Esophagus muscularis mucosa (tissue), 4 donors: ENCODE measurements around the gene ABHD17C. TPM values are rescaled to one million over a fixed set of nuclear protein-coding genes. Genes with fewer than 3 reads are reported as not detected.
A peak's percentile ranks its signal among the peaks of the same experiment; 100 is the strongest.

ENCODE experiments used
- DNase-seq: peaks from one replicate; pipeline ENCODE4 v3.0.0-alpha.2; 2017; ENCODE audit errors: extremely low spot score
- H3K27ac ChIP-seq, 4 donors: fragments of 200-600 bp; sonication (generic); replicated peaks in 1 of 4; 1 replicate in 3 of 4; 2 replicates in 1 of 4; pipeline ENCODE4 v1.5.1; 2016 to 2019; ENCODE audit warnings: mild to moderate bottlenecking in 1 of 4
- H3K27me3 ChIP-seq, 4 donors: fragments of 200-600 bp; sonication (generic); one replicate each; pipeline versions ENCODE4 v1.5.1 to v1.6.0; 2016 to 2019
- H3K36me3 ChIP-seq, 4 donors: fragments of 200-600 bp; sonication (generic); one replicate each; pipeline ENCODE4 v1.5.1; 2016 to 2019
- H3K4me1 ChIP-seq, 4 donors: fragments of 200-600 bp; sonication (generic); one replicate each; pipeline ENCODE4 v1.5.1; 2016 to 2019
- H3K4me3 ChIP-seq, 4 donors: fragments of 200-600 bp; sonication (generic); 1 replicate in 2 of 4; 2 replicates in 2 of 4; pipeline ENCODE4 v1.5.1; 2016 to 2019; ENCODE audit warnings: mild to moderate bottlenecking in 4 of 4, moderate library complexity in 1 of 4
- H3K9me3 ChIP-seq, 4 donors: fragments of 200-600 bp; sonication (generic); 1 replicate in 3 of 4; 2 replicates in 1 of 4; pipeline ENCODE4 v1.5.1; 2016 to 2019
- CTCF ChIP-seq, 3 experiments: fragments of 200-600 bp in 2 of 3; fragments of 450-650 bp in 1 of 3; sonication (generic) in 2 of 3; IDR thresholded peaks; one replicate each; pipeline ENCODE4 v1.5.1; 2017 to 2019; ENCODE audit warnings: antibody characterized with exemption in 3 of 3, mild to moderate bottlenecking in 2 of 3, moderate library complexity in 1 of 3
- EP300 ChIP-seq: sonication (generic); formaldehyde crosslinking; IDR thresholded peaks from one replicate; pipeline ENCODE4 v1.6.1; 2017; ENCODE audit warnings: antibody characterized with exemption
- POLR2A ChIP-seq: fragments of 450-650 bp; IDR thresholded peaks from one replicate; pipeline ENCODE4 v1.6.1; 2017; ENCODE audit warnings: antibody characterized with exemption, moderate library complexity, mild to moderate bottlenecking, low read depth
- POLR2AphosphoS5 ChIP-seq, 2 donors: sonication (generic); formaldehyde crosslinking; IDR thresholded peaks; one replicate each; pipeline ENCODE4 v1.6.1; 2017; ENCODE audit warnings: antibody characterized with exemption in 2 of 2
- WGBS: methylation state at CpG from one replicate; pipeline ENCODE4 v1.1.5; 2018; 5-methylcytosine and 5-hydroxymethylcytosine counted together
- intact Hi-C: fragments of 100-400 bp; cut with DNase I; formaldehyde crosslinking; loops from one replicate; pipeline ENCODE4 v1.15.1; 2023
- total RNA-seq, 4 donors: library from RNA; depleted of rRNA; stranded (reverse); fragments of >200 nt; gene quantifications; one replicate each; pipeline versions ENCODE4 v1.1.0 to v1.2.1, GENCODE V29; 2016

The ABHD17C gene
- total RNA-seq, 4 donors from 2014 or later: 1.5 to 7.1 (median 3.5) TPM

DNA sequence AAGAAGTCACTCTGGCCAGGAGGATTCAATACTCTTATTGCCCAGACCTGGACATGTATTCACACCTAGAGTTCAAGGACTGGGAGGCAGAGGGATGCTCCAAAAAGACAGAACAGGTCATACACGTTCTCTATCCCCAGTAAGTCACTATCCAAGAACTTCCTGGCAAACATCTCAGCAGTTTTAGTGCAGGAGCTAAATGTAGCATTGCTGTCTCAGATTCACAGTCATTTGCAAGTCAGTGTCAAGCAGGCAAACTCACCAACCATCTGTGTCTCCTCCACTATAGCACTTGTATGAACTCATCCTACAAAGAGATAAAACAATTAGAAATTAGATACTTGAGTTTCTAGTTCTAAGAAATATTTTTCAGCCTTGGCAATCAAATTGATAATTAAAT lies 38.4 kb downstream of the ABHD17C start:
- H3K9me3 ChIP-seq: no peaks in the 10 kb centered on the region
- H3K4me3 ChIP-seq: no peak overlapping the region
- TF ChIP-seq EP300: no peak
- TF ChIP-seq POLR2A: no peak
- TF ChIP-seq POLR2AphosphoS5 (IDR thresholded peaks at IDR 0.05): no peak
- no peak for TF ChIP-seq CTCF (IDR thresholded peaks at IDR 0.05)
- H3K36me3 ChIP-seq: no peaks in the 10 kb centered on the region
- peak overlapping the region; percentile 64 to 71 (median 67) for H3K27ac ChIP-seq
- no peaks in the 10 kb centered on the region for H3K27me3 ChIP-seq
- WGBS: 75% methylated on average over 1 of the region's 1 CpG
- H3K4me1 ChIP-seq: peaks cover 14 to 90% (median 84%) of the 10 kb centered on the region in 4 donors
- intact Hi-C loops: no loop called here
- DNase-seq: no peak

- H3K4me3 ChIP-seq: no peak overlapping the region
- no peaks in the 10 kb centered on the region for H3K36me3 ChIP-seq
- DNase-seq: no peak
- TF ChIP-seq EP300: no peak
- no peak for TF ChIP-seq POLR2AphosphoS5 (IDR thresholded peaks at IDR 0.05)
- TF ChIP-seq CTCF (IDR thresholded peaks at IDR 0.05): no peak
- TF ChIP-seq POLR2A: no peak
- no peaks in the 10 kb centered on the region for H3K9me3 ChIP-seq
- H3K27ac ChIP-seq: peak overlapping the region; percentile 11 to 45 (median 24)
- intact Hi-C loops: loop anchor here (5.0 kb wide), 1 partner anchor 33 kb away; no protein-coding TSS in a partner anchor
- H3K4me1 ChIP-seq: peaks cover 14 to 73% (median 68%) of the 10 kb centered on the region in 4 donors
- no peaks in the 10 kb centered on the region for H3K27me3 ChIP-seq
- WGBS: 97% methylated on average over 8 of the region's 8 CpGs
These were observed 40.2 kb downstream of the ABHD17C start for GRCh38 chr15:80735344-80735743.

GRCh38 chr15:80736560-80736959 lies 41.5 kb downstream of the ABHD17C start:
- peaks cover 14 to 60% (median 58%) of the 10 kb centered on the region in 4 donors for H3K4me1 ChIP-seq
- TF ChIP-seq EP300 (no peak), POLR2AphosphoS5 (IDR thresholded peaks at IDR 0.05) (peak in 1 of 2 donors; percentile 20)
- intact Hi-C loops: loop anchor here (5.0 kb wide), 1 partner anchor 34 kb away; no protein-coding TSS in a partner anchor
- DNase-seq: no peak
- 38% methylated on average over 4 of the region's 4 CpGs for WGBS
- no peaks in the 10 kb centered on the region for H3K36me3 ChIP-seq
- no peaks in the 10 kb centered on the region for H3K27me3 ChIP-seq
- no peaks in the 10 kb centered on the region for H3K9me3 ChIP-seq
- H3K4me3 ChIP-seq: no peak overlapping the region
- peak overlapping the region; percentile 4 to 43 (median 37) for H3K27ac ChIP-seq

DNA sequence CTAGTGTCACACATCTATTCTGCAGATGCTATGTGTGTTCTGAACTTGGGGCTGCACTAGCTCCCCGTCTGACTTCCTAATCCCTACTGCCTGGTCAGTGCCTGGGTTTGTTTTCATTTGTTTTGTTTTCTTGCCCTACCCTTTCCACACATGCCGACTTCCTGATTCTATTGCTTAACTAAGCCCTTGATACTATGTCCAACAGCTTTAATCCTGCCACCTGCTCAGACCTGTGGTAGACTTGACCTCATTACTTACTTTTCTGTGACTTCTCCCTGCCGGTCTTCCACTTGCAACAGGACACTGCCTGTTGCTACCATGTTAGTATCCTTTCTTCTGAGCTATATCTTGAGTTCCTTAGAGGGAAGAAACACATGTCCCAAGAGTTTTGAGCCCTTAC lies 44.8 kb downstream of the ABHD17C start:
- Histone ChIP-seq H3K27me3 (no peaks in the 10 kb centered on the region), H3K36me3 (no peaks in the 10 kb centered on the region), H3K9me3 (no peaks in the 10 kb centered on the region), H3K4me1 (peaks cover 0 to 53% (median 45%) of the 10 kb centered on the region in 4 donors), H3K27ac (no peak overlapping the region), H3K4me3 (no peak overlapping the region)
- intact Hi-C loops: loop anchor here (5.0 kb wide), 1 partner anchor 38 kb away; no protein-coding TSS in a partner anchor
- DNase-seq: no peak
- 88% methylated on average over 3 of the region's 3 CpGs for WGBS
- TF ChIP-seq CTCF (IDR thresholded peaks at IDR 0.05): no peak

DNA sequence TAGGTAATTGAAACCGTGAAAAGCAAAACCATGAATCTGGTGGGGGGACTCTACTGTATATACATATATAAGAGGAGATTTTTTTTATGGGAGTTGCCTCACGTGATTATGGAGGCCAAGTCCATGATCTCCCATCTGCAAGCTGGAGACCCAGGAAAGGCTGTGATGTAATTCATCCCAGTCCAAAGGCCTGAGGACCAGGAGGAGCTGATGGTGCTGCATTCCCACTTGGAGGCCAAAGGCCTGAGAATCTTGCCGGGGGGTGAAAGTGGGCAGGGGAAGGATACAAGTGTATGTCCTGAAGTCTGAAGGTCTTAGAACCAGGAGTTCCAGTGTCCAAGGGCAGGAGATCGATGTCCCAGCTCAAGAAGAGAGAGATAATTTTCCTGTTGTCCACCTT lies 47.0 kb downstream of the ABHD17C start:
- Histone ChIP-seq H3K36me3 (no peaks in the 10 kb centered on the region), H3K9me3 (no peaks in the 10 kb centered on the region), H3K27me3 (no peaks in the 10 kb centered on the region), H3K4me1 (peaks cover 0 to 37% (median 28%) of the 10 kb centered on the region in 4 donors), H3K27ac (no peak overlapping the region), H3K4me3 (no peak overlapping the region)
- 89% methylated on average over 4 of the region's 4 CpGs for WGBS
- DNase-seq: no peak
- intact Hi-C loops: no loop called here
- TF ChIP-seq POLR2A (no peak), EP300 (no peak), CTCF (IDR thresholded peaks at IDR 0.05) (no peak), POLR2AphosphoS5 (IDR thresholded peaks at IDR 0.05) (no peak)
